ENCODE data around the gene ABHD11. TPM values are rescaled to one million over a fixed set of nuclear protein-coding genes. Genes with fewer than 3 reads are reported as not detected.
A peak's percentile ranks its signal among the peaks of the same experiment; 100 is the strongest.

Gene ABHD11
- total RNA-seq, 2 experiments from 2014 or later: 8.5 to 11.5 TPM

- Histone ChIP-seq H3K4me3 (ENCODE audit: low read length) (no peak overlapping the region), H3K27me3 (ENCODE audit: control insufficient read depth in 1 of 2, insufficient read depth in 2 of 2, low read length in 2 of 2) (no peaks in the 10 kb centered on the region), H3K9me3 (ENCODE audit: control insufficient read depth in 1 of 2, insufficient read depth in 1 of 2, low read length in 2 of 2) (no peaks in the 10 kb centered on the region), H3K36me3 (ENCODE audit: insufficient read depth, low read length) (peaks cover 8% of the 10 kb centered on the region), H3K27ac (ENCODE audit: low read depth in 1 of 2, low read length in 2 of 2) (no peak overlapping the region), H3K4me1 (ENCODE audit: insufficient read depth, low read length) (peaks cover 15% of the 10 kb centered on the region)
- H3K4me3 Mint-ChIP-seq: no peak overlapping the region
- ChIA-PET CTCF (interaction anchor here (0.9 kb wide), 1 partner anchor 98 kb away, joined by 3 read pairs; no protein-coding TSS in a partner anchor), POLR2A (no interaction called here)
- no peaks in the 10 kb centered on the region for H3K9me3 Mint-ChIP-seq
- no peak overlapping the region for H3K27ac Mint-ChIP-seq
- intact Hi-C loops (cut with DNase I, micrococcal nuclease): no loop called here
- peaks cover 11% of the 10 kb centered on the region for H3K36me3 Mint-ChIP-seq (ENCODE audit: low read depth)
- H3K4me1 Mint-ChIP-seq (ENCODE audit: low read depth): peaks cover 7% of the 10 kb centered on the region
- no peaks in the 10 kb centered on the region for H3K27me3 Mint-ChIP-seq
- DNase-seq: no peak
- no peak for ATAC-seq (ENCODE audit: poor library complexity)
- TF ChIP-seq, protein P1, sequence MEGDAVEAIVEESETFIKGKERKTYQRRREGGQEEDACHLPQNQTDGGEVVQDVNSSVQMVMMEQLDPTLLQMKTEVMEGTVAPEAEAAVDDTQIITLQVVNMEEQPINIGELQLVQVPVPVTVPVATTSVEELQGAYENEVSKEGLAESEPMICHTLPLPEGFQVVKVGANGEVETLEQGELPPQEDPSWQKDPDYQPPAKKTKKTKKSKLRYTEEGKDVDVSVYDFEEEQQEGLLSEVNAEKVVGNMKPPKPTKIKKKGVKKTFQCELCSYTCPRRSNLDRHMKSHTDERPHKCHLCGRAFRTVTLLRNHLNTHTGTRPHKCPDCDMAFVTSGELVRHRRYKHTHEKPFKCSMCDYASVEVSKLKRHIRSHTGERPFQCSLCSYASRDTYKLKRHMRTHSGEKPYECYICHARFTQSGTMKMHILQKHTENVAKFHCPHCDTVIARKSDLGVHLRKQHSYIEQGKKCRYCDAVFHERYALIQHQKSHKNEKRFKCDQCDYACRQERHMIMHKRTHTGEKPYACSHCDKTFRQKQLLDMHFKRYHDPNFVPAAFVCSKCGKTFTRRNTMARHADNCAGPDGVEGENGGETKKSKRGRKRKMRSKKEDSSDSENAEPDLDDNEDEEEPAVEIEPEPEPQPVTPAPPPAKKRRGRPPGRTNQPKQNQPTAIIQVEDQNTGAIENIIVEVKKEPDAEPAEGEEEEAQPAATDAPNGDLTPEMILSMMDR (IDR thresholded peaks at IDR 0.05): no peak
These were observed 33.1 kb downstream of the ABHD11 start for GRCh38 chr7:73705551-73705920.

- ChIA-PET POLR2A (interaction anchor here (0.8 kb wide), 1 partner anchor 182 kb away, joined by 3 read pairs; the partner anchor contains the start of gene BAZ1B), CTCF (interaction anchor here (0.9 to 1.4 kb wide), 2 partner anchors 37 to 97 kb away, joined by 3 to 4 read pairs; partner anchors contain the start of gene VPS37D)
- H3K27ac Mint-ChIP-seq: no peak overlapping the region
- TF ChIP-seq, protein P1 (IDR thresholded peaks at IDR 0.05): no peak
- H3K27ac ChIP-seq (ENCODE audit: low read depth in 1 of 2, low read length in 2 of 2): no peak overlapping the region
- H3K36me3 Mint-ChIP-seq (ENCODE audit: low read depth): peaks cover 11% of the 10 kb centered on the region
- intact Hi-C loops (cut with DNase I, micrococcal nuclease): no loop called here
- peaks cover 7% of the 10 kb centered on the region for H3K4me1 Mint-ChIP-seq (ENCODE audit: low read depth)
- peaks cover 9% of the 10 kb centered on the region for H3K36me3 ChIP-seq (ENCODE audit: insufficient read depth, low read length)
- no peak overlapping the region for H3K4me3 ChIP-seq (ENCODE audit: low read length)
- no peaks in the 10 kb centered on the region for H3K27me3 ChIP-seq (ENCODE audit: control insufficient read depth in 1 of 2, insufficient read depth in 2 of 2, low read length in 2 of 2)
- peaks cover 15% of the 10 kb centered on the region for H3K4me1 ChIP-seq (ENCODE audit: insufficient read depth, low read length)
- H3K27me3 Mint-ChIP-seq: no peaks in the 10 kb centered on the region
- no peak overlapping the region for H3K4me3 Mint-ChIP-seq
- no peak for DNase-seq
- no peaks in the 10 kb centered on the region for H3K9me3 ChIP-seq (ENCODE audit: control insufficient read depth in 1 of 2, insufficient read depth in 1 of 2, low read length in 2 of 2)
- ATAC-seq (ENCODE audit: poor library complexity): no peak
- no peaks in the 10 kb centered on the region for H3K9me3 Mint-ChIP-seq
These were observed 33.7 kb downstream of the ABHD11 start for GRCh38 chr7:73704640-73705550.

GRCh38 chr7:73703757-73704639 lies 34.6 kb downstream of the ABHD11 start:
- CTCF ChIA-PET: interaction anchor here (1.4 kb wide), 1 partner anchor 36 kb away, joined by 4 read pairs; the partner anchor contains the start of gene VPS37D
- Mint-ChIP-seq H3K4me1 (ENCODE audit: low read depth) (peaks cover 7% of the 10 kb centered on the region), H3K27ac (no peak overlapping the region), H3K27me3 (no peaks in the 10 kb centered on the region), H3K4me3 (no peak overlapping the region), H3K36me3 (ENCODE audit: low read depth) (peaks cover 14% of the 10 kb centered on the region), H3K9me3 (no peaks in the 10 kb centered on the region)
- peak in 10 of 14 experiments; percentile 11 to 81 (median 40) for DNase-seq
- Histone ChIP-seq H3K27me3 (ENCODE audit: control insufficient read depth in 1 of 2, insufficient read depth in 2 of 2, low read length in 2 of 2) (no peaks in the 10 kb centered on the region), H3K4me3 (ENCODE audit: low read length) (no peak overlapping the region), H3K36me3 (ENCODE audit: insufficient read depth, low read length) (peaks cover 18% of the 10 kb centered on the region), H3K4me1 (ENCODE audit: insufficient read depth, low read length) (peaks cover 15% of the 10 kb centered on the region), H3K27ac (ENCODE audit: low read depth in 1 of 2, low read length in 2 of 2) (no peak overlapping the region), H3K9me3 (ENCODE audit: control insufficient read depth in 1 of 2, insufficient read depth in 1 of 2, low read length in 2 of 2) (no peaks in the 10 kb centered on the region)
- ATAC-seq (ENCODE audit: poor library complexity): peak; percentile 75
- TF ChIP-seq, protein P1 (IDR thresholded peaks at IDR 0.05): no peak
- intact Hi-C loops (cut with DNase I, micrococcal nuclease): no loop called here
- POLR2A ChIA-PET: interaction anchor here (0.8 kb wide), 1 partner anchor 181 kb away, joined by 3 read pairs; the partner anchor contains the start of gene BAZ1B
